GM06990 (cell line): ENCODE measurements around the gene NCEH1.

Experiments
- DNase-seq: peaks from one replicate; pipeline ENCODE4 v3.0.0-alpha.2; 2011; ENCODE audit not compliant: insufficient read length; ENCODE audit errors: extremely low read depth
- H3K27me3 ChIP-seq: replicated peaks from 2 replicates; pipeline ENCODE4 v1.6.0; 2011; ENCODE audit warnings: low read length; ENCODE audit not compliant: control insufficient read depth, insufficient read depth
- H3K36me3 ChIP-seq: 2 replicates; pipeline ENCODE4 v1.5.1; 2011; ENCODE audit warnings: low read length; ENCODE audit not compliant: control insufficient read depth, insufficient read depth
- H3K4me3 ChIP-seq: replicated peaks from 2 replicates; pipeline ENCODE4 v1.5.1; 2011; ENCODE audit warnings: low read depth, mild to moderate bottlenecking, control low read depth, low read length
- CTCF ChIP-seq: IDR thresholded peaks from 2 replicates; pipeline ENCODE4 v1.5.1; 2011; ENCODE audit warnings: low read length, control low read depth, mild to moderate bottlenecking, inconsistent platforms; ENCODE audit not compliant: insufficient read depth, poor library complexity, severe bottlenecking

NCEH1 gene

GRCh38 chr3:172635588-172635987 is 75.3 kb downstream of the NCEH1 start:
- H3K36me3 ChIP-seq: no peaks in the 10 kb centered on the region; the same call in none of the 2 replicates
- TF ChIP-seq CTCF: no peak
- peak; percentile 15 for DNase-seq

GRCh38 chr3:172634948-172635347 is 75.9 kb downstream of the NCEH1 start:
- no peak for DNase-seq
- no peak for TF ChIP-seq CTCF
- H3K36me3 ChIP-seq: no peaks in the 10 kb centered on the region; the same call in none of the 2 replicates
- no peaks in the 10 kb centered on the region for H3K27me3 ChIP-seq
- no peak overlapping the region for H3K4me3 ChIP-seq

More at GRCh38 chr3:172635588-172635987, 75.3 kb downstream of the NCEH1 start:
- Histone ChIP-seq H3K27me3 (no peaks in the 10 kb centered on the region), H3K4me3 (no peak overlapping the region)

GRCh38 chr3:172630316-172630715 is 80.6 kb downstream of the NCEH1 start:
- H3K36me3 ChIP-seq: no peaks in the 10 kb centered on the region; the same call in none of the 2 replicates
- H3K27me3 ChIP-seq: no peaks in the 10 kb centered on the region
- no peak overlapping the region for H3K4me3 ChIP-seq
- DNase-seq: no peak
- TF ChIP-seq CTCF: no peak

GRCh38 chr3:172629470-172629869 is 81.4 kb downstream of the NCEH1 start:
- no peaks in the 10 kb centered on the region for H3K27me3 ChIP-seq
- no peaks in the 10 kb centered on the region; the same call in none of the 2 replicates for H3K36me3 ChIP-seq
- no peak for DNase-seq
- no peak for TF ChIP-seq CTCF
- H3K4me3 ChIP-seq: no peak overlapping the region

- no peaks in the 10 kb centered on the region for H3K36me3 ChIP-seq
- DNase-seq: no peak
These were observed 83.6 kb downstream of the NCEH1 start for GRCh38 chr3:172627057-172627809.

More at GRCh38 chr3:172627057-172627809, 83.6 kb downstream of the NCEH1 start:
- Histone ChIP-seq H3K27me3 (no peaks in the 10 kb centered on the region), H3K4me3 (no peak overlapping the region)
- no peak for TF ChIP-seq CTCF
